GM19324 (cell line): ENCODE measurements around the gene HDAC7.
A peak's percentile ranks its signal among the peaks of the same experiment; 100 is the strongest.
"Not testable (repeated sequence)": the region's sequence is repeated elsewhere in the genome, so short reads cannot be mapped to it uniquely, and the experiment has no call there.

Experiments used
- ATAC-seq: cut with Tn5 transposase; IDR thresholded peaks from one replicate; pipeline ENCODE4 v1.9.1; 2021; ENCODE audit warnings: mild to moderate bottlenecking, moderate library complexity; ENCODE audit not compliant: unreplicated experiment, low FRiP score

HDAC7 gene

GRCh38 chr12:47816403-47817271 is 3.1 kb downstream of the HDAC7 start:
- no peak for ATAC-seq

GRCh38 chr12:47815447-47815846 is 4.3 kb downstream of the HDAC7 start:
- not testable (repeated sequence) for ATAC-seq

GRCh38 chr12:47814539-47815170 is 5.0 kb downstream of the HDAC7 start:
- ATAC-seq = no peak

- ATAC-seq = peak; percentile 12
These were observed 6.0 kb downstream of the HDAC7 start for GRCh38 chr12:47813511-47814196.

GRCh38 chr12:47812797-47813510 is 6.7 kb downstream of the HDAC7 start:
- ATAC-seq = peak; percentile 75

GRCh38 chr12:47811581-47812484 is 7.9 kb downstream of the HDAC7 start:
- ATAC-seq = no peak

GRCh38 chr12:47811072-47811396 is 8.7 kb downstream of the HDAC7 start:
- ATAC-seq = no peak

GRCh38 chr12:47809518-47809917 is 10.2 kb downstream of the HDAC7 start:
- ATAC-seq = not testable (repeated sequence)

GRCh38 chr12:47808574-47809365 is 10.9 kb downstream of the HDAC7 start:
- no peak for ATAC-seq

GRCh38 chr12:47808050-47808449 is 11.7 kb downstream of the HDAC7 start:
- no peak for ATAC-seq

GRCh38 chr12:47807338-47807737 is 12.4 kb downstream of the HDAC7 start:
- no peak for ATAC-seq

- ATAC-seq = no peak
These were observed 14.3 kb downstream of the HDAC7 start for GRCh38 chr12:47805417-47805816.

- no peak for ATAC-seq
These were observed 15.5 kb downstream of the HDAC7 start for GRCh38 chr12:47804171-47804570.

- no peak for ATAC-seq
These were observed 16.4 kb downstream of the HDAC7 start for GRCh38 chr12:47803191-47803875.

GRCh38 chr12:47802312-47802711 is 17.4 kb downstream of the HDAC7 start:
- ATAC-seq = no peak

- no peak for ATAC-seq
These were observed 17.8 kb downstream of the HDAC7 start for GRCh38 chr12:47801904-47802246.

GRCh38 chr12:47801170-47801903 is 18.4 kb downstream of the HDAC7 start:
- ATAC-seq = no peak

- no peak for ATAC-seq
These were observed 19.1 kb downstream of the HDAC7 start for GRCh38 chr12:47800582-47800981.
